DMS53 treated with DMSO at 0.1 percent for 48 hours (cell line): Measurements from ENCODE around the gene SYT15.
"Not testable (repeated sequence)": the region's sequence is repeated elsewhere in the genome, so short reads cannot be mapped to it uniquely, and the experiment has no call there.

Source experiments
- DNase-seq: peaks from one replicate; lab custom pipeline; 2025; ENCODE audit not compliant: unreplicated experiment; lab: John Stamatoyannopoulos, UW

The SYT15 gene

GRCh38 chr10:46578474-46579178 lies at the start of gene SYT15:
TSS of gene SYT15 (plus strand) at chr10:46579128. CDS start at chr10:46579169, 41 bp downstream.
- not testable (repeated sequence) for DNase-seq

DNA sequence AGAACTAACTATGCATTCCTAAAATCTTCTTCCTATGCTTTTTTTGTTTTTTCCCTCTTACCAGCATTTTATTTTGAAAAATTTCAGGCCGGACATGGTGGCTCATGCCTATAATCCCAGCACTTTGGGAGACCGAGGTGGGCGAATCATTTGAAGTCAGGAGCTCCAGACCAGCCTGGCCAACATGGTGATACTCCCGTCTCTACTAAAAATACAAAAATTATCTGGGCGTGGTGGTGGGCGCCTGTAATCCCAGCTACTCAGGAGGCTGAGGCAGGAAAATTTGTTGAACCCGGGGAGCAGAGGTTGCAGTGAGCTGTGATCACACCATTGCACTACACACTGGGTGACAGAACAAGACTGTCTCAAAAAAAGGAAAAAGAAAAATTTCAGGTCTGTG lies 49.2 kb upstream of the SYT15 start:
- not testable (repeated sequence) for DNase-seq

DNA sequence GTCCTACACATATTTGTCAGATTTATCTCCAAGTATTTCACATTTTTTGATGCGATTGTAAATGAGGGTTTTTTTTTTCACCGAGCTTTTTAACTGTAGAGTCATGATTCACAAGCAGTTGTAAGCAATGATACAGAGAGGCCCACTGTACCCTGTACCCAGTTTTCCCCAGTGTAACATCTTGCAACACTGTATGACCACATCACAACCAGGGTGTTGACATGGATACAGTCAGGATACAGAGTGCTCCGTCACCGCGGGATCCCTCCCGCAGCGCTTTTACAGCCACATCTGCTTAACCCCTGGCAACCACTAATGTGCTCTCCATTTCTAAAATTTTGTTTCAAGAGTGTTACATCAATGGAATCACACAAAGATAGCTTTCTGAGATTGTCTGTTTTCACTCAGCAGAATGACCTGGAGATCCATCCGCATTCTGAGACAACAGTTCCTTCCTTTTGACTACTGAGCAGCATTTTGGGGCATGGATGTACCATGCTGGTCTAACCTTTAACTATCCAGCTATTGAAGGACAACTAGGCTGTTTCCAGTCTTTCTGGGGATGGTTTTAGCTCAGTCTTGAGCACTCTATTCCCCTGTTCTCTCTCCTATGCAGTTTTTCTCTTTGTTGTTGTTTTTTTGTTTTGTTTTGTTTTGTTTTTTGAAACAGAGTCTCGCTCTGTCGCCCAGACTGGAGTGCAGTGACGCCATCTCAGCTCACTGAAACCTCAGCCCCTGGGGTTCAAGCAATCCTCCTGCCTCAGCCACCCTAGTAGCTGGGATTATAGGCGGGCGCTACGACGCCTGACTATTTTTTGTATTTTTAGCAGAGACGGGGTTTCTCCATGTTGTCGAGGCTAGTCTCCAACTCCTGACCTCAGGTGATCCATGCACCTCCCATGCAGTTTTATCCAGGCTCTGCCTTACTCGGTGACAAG lies 48.4 kb upstream of the SYT15 start:
- DNase-seq, result no peak

DNA sequence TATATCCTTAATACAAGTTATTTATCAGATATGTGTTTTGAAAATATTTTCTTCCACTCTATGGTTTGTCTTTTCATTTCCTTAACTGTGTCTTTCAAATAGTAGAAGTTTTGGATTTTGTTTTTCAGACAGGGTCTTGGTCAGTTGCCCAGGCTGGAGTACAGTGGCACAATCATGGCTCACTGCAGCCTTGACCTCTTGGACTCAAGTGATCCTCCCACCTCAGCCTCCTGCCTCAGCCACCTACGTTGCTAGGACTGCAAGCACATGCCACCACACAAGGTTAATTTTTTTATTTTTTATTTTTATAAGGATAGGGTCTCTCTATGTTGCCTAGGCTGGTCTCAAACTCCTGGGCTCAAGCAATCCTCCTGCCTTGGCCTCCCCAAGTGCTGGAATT lies 46.7 kb upstream of the SYT15 start:
- not testable (repeated sequence) for DNase-seq

- no peak for DNase-seq
These were observed 44.0 kb upstream of the SYT15 start for GRCh38 chr10:46534828-46535524.

GRCh38 chr10:46536171-46536570 lies 42.8 kb upstream of the SYT15 start:
- DNase-seq, result no peak

DNA sequence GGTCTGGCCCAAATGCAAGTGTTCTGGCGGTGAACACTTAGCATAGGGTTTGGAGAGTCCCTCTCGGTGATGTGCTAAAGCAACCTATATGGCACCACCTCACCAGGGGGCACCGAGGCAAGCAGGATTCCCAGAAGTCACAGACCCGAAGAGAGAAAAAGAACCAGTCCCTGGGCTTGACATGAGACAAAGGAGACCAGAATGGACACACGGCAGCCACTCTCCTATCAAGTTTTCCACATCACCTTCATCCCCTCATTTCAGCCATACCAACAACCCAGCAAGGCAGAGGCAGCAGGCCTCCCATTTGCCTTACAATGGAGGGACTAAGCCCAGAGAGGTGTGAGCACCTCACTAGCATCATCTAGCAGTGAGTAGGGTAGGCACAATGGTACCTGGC lies 42.1 kb upstream of the SYT15 start:
- no peak for DNase-seq

- no peak for DNase-seq
These were observed 41.6 kb upstream of the SYT15 start for GRCh38 chr10:46537309-46537708.

GRCh38 chr10:46538155-46538554 lies 40.8 kb upstream of the SYT15 start:
- DNase-seq, result no peak

DNA sequence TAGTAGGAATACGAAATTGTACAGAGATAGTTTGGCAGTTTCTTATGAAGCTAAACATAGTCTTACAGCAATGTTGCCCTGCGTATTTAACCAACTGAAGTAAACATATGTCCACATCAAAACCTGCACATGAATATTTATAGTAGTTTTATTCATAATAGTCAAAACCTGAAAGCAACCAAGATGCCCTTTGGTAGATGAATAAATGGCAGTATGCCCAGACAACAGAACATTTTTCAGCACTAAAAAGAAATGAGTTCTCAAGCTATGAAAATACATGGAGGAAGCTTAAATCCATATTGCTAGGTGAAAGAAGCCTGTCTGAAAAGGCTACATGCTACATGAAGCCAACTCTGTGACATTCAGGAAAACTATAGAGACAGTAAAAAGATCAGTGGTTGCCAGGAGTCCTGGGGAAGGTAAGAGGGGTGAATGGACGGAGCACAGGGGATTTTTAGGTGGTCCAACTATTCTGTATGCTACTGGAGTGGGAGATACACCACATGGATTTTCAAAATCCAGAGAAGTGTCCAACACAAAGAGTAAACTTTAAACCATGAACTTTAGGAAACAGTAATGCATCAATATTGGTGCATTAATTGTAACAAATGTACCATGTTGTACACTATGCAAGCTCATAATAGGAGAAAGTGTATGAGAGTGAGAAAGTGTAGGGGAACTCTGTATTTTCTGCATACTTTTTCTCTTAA lies 40.1 kb upstream of the SYT15 start:
- DNase-seq, result no peak

- DNase-seq, result no peak
These were observed 39.1 kb upstream of the SYT15 start for GRCh38 chr10:46539596-46540411.

GRCh38 chr10:46540412-46541016 lies 38.4 kb upstream of the SYT15 start:
- no peak for DNase-seq

- no peak for DNase-seq
These were observed 37.8 kb upstream of the SYT15 start for GRCh38 chr10:46541017-46541661.

DNA sequence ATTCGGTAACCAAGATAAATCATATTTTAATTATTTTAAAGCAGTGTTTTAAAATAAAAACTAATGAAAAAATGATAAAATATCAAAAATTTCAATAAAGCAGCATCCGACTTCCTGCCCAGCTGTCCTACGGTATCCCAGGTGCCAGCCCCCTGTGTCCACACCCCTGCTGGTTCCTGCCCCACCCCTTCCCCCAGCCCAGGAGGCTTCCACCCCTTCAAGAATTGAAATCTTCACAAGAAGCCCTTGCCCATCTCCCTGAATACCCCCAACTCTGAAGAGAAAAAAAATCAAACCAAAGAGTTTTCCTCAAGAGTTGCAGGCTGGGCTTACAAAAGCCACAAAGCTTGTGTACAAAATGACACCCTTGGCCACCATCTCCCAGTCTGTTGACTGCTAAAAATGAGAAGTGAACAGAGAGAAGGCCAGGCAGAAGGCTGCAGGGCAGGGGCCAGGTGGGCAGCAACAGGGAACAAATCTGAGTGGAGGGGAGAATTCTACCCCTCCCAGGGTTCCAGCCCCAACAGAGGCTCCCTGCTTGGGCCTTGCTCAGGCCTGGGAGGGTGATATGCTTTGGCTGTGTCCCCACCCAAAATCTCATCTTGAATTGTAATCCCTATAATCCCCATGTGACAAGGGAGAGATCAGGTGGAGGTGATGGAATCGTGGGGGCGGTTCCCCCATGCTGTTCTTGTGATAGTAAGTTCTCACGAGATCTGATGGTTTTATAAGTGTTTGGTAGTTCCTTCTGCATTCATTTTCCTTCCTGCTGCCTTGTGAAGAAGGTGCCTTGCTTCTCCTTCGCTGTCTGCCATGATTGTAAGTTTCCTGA lies 37.0 kb upstream of the SYT15 start:
- DNase-seq, result no peak

DNA sequence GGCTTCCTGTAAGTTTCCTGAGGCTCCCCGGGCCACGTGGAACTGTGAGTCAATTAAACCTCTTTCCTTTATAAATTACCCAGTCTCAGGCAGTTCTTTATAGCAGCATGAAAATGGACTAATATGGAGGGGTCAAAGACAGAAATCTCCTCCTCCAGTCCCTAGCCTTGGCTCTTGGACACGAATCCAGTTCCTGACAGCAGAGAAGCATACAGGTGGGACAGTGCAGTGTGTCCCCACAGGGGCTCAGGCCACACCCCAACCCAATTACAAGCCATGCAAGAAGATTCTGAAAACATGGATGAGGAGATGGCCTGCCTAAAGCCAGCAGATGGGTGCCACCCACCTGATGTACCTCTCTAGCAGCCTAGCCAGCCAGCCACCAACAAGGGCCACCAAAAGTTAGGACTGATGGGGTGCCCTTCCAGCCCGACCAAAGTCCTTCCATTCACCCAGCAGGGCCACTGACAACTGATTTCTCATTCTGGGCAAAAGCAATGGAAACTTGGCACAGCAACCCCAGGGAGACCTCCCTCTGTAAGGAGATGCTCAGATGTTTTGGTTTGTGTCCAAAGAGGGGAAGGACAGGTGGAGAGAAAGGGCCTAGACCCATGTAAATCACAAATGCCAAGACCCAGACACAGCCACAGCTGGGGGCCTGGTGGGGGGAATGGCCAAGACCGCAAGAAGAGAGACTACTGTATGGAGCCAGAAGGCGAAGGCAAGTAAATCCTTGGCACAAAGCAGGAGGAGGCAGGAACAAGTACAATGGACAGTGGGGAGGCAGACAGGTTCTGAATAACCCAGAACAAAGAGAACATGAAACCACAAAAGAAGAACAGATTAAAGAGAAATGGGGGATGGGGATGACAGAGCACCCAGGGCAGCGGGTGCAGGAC lies 36.1 kb upstream of the SYT15 start:
- DNase-seq, result no peak

DNA sequence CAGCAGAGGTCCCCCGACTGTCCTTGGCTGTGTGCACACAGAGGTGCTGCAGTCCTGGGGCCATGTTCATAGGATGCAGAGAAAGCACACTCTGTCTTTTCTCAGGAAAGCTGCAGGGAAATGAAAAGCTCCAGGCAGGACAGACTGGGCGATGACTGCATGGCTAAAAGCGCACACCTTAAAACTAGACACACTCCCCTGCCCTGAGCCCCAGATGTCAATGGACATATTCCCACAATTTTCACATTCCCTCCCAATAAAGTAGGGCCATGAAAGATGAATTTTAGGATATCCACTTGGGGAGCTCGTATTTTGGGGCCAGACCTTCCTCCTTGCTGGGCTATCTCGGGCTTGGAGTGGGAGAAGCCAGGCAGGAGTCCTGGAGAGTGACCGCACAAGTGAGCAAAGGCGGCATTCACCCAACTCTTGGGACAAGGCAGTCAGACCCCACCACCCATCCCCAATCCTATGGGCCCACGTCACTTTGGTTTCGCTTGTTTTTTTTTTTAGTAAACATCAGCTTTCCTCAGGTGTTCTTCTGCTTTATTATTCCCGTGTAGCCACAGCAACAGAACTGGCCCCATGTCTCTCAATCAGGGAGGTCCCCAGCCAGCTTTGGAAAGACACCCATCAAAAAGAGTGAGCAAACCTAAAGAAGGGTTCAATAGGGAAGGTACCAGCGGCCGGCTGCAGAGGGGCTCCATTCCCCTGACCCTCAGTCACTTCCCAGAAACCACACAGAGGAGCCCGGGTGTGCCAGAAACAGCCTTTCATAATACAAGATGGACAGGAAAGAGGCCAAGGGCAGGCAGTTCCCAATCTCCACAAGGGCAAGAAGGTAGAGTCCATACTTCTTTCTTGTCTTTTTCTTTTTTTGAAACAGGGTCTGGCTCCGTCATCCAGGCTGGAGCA lies 35.2 kb upstream of the SYT15 start:
- DNase-seq, result no peak
